GM12878 (cell line): ENCODE data around the gene STAT3. TPM values are rescaled to one million over a fixed set of nuclear protein-coding genes. Genes with fewer than 3 reads are reported as not detected.

Experiments
- BACH1 ChIP-seq: fragments of 450-650 bp; IDR thresholded peaks from 2 replicates; pipeline ENCODE4 v1.6.1; 2017; ENCODE audit warnings: mild to moderate bottlenecking, borderline replicate concordance
- BCL11A ChIP-seq: IDR thresholded peaks from 2 replicates; pipeline ENCODE4 v1.6.1; 2011; ENCODE audit warnings: low read depth, low read length
- BHLHE40 ChIP-seq, 2 experiments: fragments of 450-650 bp in 1 of 2; IDR thresholded peaks; 2 replicates each; pipeline ENCODE4 v1.6.1; 2011 to 2017; ENCODE audit warnings: low read depth in 2 of 2, borderline replicate concordance in 1 of 2, improper control_type of control experiment in 1 of 2, low read length in 1 of 2, mild to moderate bottlenecking in 1 of 2
- CHD1 ChIP-seq: IDR thresholded peaks from 2 replicates; pipeline ENCODE4 v1.6.1; 2012; ENCODE audit warnings: low read depth, low read length, improper control_type of control experiment
- CREM ChIP-seq: IDR thresholded peaks from 2 replicates; pipeline ENCODE4 v1.6.1; 2014; ENCODE audit warnings: antibody characterized with exemption, low read depth
- EGR1 ChIP-seq, 2 experiments: IDR thresholded peaks; 1 replicate in 1 of 2; 2 replicates in 1 of 2; pipeline ENCODE4 v1.6.1; 2011 to 2012; ENCODE audit warnings: low read depth in 2 of 2, low read length in 2 of 2, borderline replicate concordance in 1 of 2, mild to moderate bottlenecking in 1 of 2, moderate library complexity in 1 of 2
- HDGF ChIP-seq: fragments of 450-650 bp; IDR thresholded peaks from 2 replicates; pipeline ENCODE4 v1.6.1; 2016; ENCODE audit warnings: antibody characterized with exemption
- JUND ChIP-seq: IDR thresholded peaks from 2 replicates; pipeline ENCODE4 v1.6.1; 2012; ENCODE audit warnings: low read depth, mild to moderate bottlenecking, low read length, improper control_type of control experiment, moderate library complexity
- NBN ChIP-seq: fragments of 450-650 bp; IDR thresholded peaks from 2 replicates; pipeline ENCODE4 v1.6.1; 2016
- NFXL1 ChIP-seq: fragments of 450-650 bp; IDR thresholded peaks from 2 replicates; pipeline ENCODE4 v1.6.1; 2017; ENCODE audit warnings: antibody characterized with exemption, mild to moderate bottlenecking, borderline replicate concordance
- NR2C2 ChIP-seq: IDR thresholded peaks from 2 replicates; pipeline ENCODE4 v1.6.1; 2011; ENCODE audit warnings: borderline replicate concordance, low read depth; ENCODE audit not compliant: control insufficient read depth, insufficient read length
- NRF1 ChIP-seq: conservative IDR thresholded peaks from 2 replicates; pipeline ENCODE4 v1.6.1; 2011; ENCODE audit warnings: mild to moderate bottlenecking, low read depth, low read length, improper control_type of control experiment
- RB1 ChIP-seq: fragments of 450-650 bp; formaldehyde crosslinking; IDR thresholded peaks from 2 replicates; pipeline ENCODE4 v1.6.1; 2017; ENCODE audit warnings: mild to moderate bottlenecking, borderline replicate concordance
- SREBF1 ChIP-seq: IDR thresholded peaks from 2 replicates; pipeline ENCODE4 v1.6.1; 2012; ENCODE audit warnings: mild to moderate bottlenecking, low read length
- SREBF2 ChIP-seq: IDR thresholded peaks from 2 replicates; pipeline ENCODE4 v1.6.1; 2012; ENCODE audit warnings: mild to moderate bottlenecking, low read length
- STAT1 ChIP-seq: fragments of 450-650 bp; conservative IDR thresholded peaks from 2 replicates; pipeline ENCODE4 v1.6.1; 2014; ENCODE audit warnings: antibody characterized with exemption, mild to moderate bottlenecking
- WRNIP1 ChIP-seq: IDR thresholded peaks from 2 replicates; pipeline ENCODE4 v1.6.1; 2011; ENCODE audit warnings: low read depth, low read length, improper control_type of control experiment, borderline replicate concordance
- polyA plus RNA-seq, 11 experiments: library from polyadenylated mRNA; depleted of rRNA in 4 of 11; unstranded in 6 of 11; stranded (reverse) in 5 of 11; fragments of >200 nt; fragmentation: Nextera tagmentation in 4 of 11; fragmentation: Illumina TruSeq in 1 of 11; extraction: Ambion mirVana in 4 of 11; extraction: Trizol in 1 of 11; gene quantifications; 1 replicate in 1 of 11; 2 replicates in 10 of 11; pipeline versions ENCODE4 v1.2.1 to v1.2.3, GENCODE V29; 2011 to 2016; ENCODE audit warnings: inconsistent platforms in 2 of 11, missing spikeins in 2 of 11, low read depth in 1 of 11
- total RNA-seq, 4 experiments: library from RNA; depleted of rRNA in 3 of 4; stranded (reverse); fragments of >200 nt in 3 of 4; fragmentation: Illumina TruSeq in 1 of 4; extraction: Trizol in 1 of 4; gene quantifications; 2 replicates each; pipeline versions ENCODE4 v1.2.1 to v1.2.3, GENCODE V29; 2013 to 2021
- TF ChIP-seq, protein P1 (sequence below): fragments of 450-650 bp; formaldehyde crosslinking; IDR thresholded peaks from 2 replicates; pipeline ENCODE4 v1.4.0; 2022; ENCODE audit warnings: mild to moderate bottlenecking, moderate library complexity
- TF ChIP-seq, protein P2 (sequence below), 3 experiments: IDR thresholded peaks in 2 of 3; conservative IDR thresholded peaks in 1 of 3; 2 replicates each; pipeline ENCODE4 v1.5.1; 2011; ENCODE audit warnings: low read depth in 3 of 3, low read length in 3 of 3, mild to moderate bottlenecking in 3 of 3, control low read depth in 2 of 3, moderate library complexity in 2 of 3, inconsistent platforms in 1 of 3, mixed read lengths in 1 of 3; ENCODE audit not compliant: control insufficient read depth in 2 of 3, insufficient read depth in 1 of 3; ENCODE audit errors: extremely low read depth in 1 of 3
- TF ChIP-seq, protein P3 (sequence below): IDR thresholded peaks from 2 replicates; pipeline ENCODE4 v1.6.1; 2011; ENCODE audit warnings: borderline replicate concordance, low read depth, mild to moderate bottlenecking, moderate library complexity, mixed read lengths, low read length; ENCODE audit not compliant: insufficient read depth; ENCODE audit errors: extremely low read length

The STAT3 gene
- total and polyA plus RNA-seq, 10 of the 15 experiments (the other 5 are each of a cell fraction or from before 2014, with no cell fraction given) = 18.4 to 96.4 (median 60.9) TPM

DNA sequence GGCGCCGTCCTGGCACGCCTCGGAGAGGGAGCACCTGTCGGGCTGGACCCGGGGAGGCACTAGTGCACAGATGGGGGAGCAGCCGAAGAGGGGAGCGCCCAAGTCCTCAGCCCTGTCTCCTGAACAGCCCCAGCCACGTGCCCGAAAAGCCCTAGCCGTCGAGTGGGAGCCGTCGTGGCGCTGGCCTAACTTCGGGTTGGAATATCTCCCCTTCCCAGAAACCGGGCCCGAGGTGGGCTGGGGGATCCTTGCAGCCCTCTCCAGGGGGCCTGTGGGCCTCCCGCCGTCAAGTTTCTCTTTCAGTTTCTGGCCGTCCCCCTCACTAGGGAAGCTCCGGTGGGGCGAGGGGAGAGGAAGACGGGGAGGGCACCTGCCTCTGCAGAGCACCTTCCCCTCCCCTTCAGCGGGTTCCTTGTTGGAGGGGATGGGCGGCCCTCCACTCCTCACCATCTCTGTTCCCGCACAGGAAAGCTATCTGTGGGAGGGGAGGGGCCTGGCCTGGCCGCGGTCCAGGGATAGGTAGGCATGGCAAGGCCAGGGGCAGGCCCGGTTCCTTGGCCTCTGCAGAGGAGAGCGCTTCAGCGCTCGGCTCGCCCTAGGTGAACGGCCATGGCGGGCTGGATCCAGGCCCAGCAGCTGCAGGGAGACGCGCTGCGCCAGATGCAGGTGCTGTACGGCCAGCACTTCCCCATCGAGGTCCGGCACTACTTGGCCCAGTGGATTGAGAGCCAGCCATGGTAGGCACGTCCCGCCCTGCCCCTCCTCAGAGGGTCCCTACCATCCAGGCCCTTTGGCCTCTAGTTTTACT is 99.2 kb downstream of the STAT3 start (continued):
- no peak for TF ChIP-seq EGR1 (IDR thresholded peaks at IDR 0.05; ENCODE audit: borderline replicate concordance in 1 of 2, low read depth in 2 of 2, low read length in 2 of 2)
- TF ChIP-seq CREM = no peak
- peak; percentile 31; the same call in 1 of the 2 replicates for TF ChIP-seq CHD1
- TF ChIP-seq BHLHE40 (IDR thresholded peaks at IDR 0.05; ENCODE audit: borderline replicate concordance in 1 of 2, low read depth in 2 of 2, low read length in 1 of 2) = peak in 1 of 2 experiments; percentile 51; a peak in 2 of 4 replicates
- no peak for TF ChIP-seq BCL11A
- TF ChIP-seq STAT1 = no peak
- TF ChIP-seq, protein P1, sequence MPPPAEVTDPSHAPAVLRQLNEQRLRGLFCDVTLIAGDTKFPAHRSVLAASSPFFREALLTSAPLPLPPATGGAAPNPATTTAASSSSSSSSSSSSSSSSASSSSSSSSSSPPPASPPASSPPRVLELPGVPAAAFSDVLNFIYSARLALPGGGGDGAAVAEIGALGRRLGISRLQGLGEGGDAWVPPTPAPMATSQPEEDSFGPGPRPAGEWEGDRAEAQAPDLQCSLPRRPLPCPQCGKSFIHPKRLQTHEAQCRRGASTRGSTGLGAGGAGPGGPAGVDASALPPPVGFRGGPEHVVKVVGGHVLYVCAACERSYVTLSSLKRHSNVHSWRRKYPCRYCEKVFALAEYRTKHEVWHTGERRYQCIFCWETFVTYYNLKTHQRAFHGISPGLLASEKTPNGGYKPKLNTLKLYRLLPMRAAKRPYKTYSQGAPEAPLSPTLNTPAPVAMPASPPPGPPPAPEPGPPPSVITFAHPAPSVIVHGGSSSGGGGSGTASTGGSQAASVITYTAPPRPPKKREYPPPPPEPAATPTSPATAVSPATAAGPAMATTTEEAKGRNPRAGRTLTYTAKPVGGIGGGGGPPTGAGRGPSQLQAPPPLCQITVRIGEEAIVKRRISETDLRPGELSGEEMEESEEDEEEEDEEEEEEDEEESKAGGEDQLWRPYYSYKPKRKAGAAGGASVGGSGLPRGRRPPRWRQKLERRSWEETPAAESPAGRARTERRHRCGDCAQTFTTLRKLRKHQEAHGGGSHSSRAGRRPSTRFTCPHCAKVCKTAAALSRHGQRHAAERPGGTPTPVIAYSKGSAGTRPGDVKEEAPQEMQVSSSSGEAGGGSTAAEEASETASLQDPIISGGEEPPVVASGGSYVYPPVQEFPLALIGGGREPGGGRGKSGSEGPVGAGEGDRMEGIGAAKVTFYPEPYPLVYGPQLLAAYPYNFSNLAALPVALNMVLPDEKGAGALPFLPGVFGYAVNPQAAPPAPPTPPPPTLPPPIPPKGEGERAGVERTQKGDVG (CRISPR knock-in tag) = no peak
- no peak for TF ChIP-seq NFXL1
- TF ChIP-seq, protein P2, sequence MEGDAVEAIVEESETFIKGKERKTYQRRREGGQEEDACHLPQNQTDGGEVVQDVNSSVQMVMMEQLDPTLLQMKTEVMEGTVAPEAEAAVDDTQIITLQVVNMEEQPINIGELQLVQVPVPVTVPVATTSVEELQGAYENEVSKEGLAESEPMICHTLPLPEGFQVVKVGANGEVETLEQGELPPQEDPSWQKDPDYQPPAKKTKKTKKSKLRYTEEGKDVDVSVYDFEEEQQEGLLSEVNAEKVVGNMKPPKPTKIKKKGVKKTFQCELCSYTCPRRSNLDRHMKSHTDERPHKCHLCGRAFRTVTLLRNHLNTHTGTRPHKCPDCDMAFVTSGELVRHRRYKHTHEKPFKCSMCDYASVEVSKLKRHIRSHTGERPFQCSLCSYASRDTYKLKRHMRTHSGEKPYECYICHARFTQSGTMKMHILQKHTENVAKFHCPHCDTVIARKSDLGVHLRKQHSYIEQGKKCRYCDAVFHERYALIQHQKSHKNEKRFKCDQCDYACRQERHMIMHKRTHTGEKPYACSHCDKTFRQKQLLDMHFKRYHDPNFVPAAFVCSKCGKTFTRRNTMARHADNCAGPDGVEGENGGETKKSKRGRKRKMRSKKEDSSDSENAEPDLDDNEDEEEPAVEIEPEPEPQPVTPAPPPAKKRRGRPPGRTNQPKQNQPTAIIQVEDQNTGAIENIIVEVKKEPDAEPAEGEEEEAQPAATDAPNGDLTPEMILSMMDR (IDR thresholded peaks at IDR 0.05 in 2 of 3, conservative IDR thresholded peaks at IDR 0.05 in 1 of 3; ENCODE audit: control insufficient read depth in 2 of 3, extremely low read depth in 1 of 3, insufficient read depth in 1 of 3, low read depth in 3 of 3, low read length in 3 of 3) = no peak
- no peak for TF ChIP-seq NR2C2
- TF ChIP-seq HDGF = 0 out of 2 replicates have a peak, but pooled peaks have one; percentile 77
- TF ChIP-seq SREBF1 = no peak
- no peak for TF ChIP-seq NRF1
- TF ChIP-seq BACH1 = no peak
- no peak for TF ChIP-seq NBN
- no peak for TF ChIP-seq JUND
- no peak for TF ChIP-seq WRNIP1
- no peak for TF ChIP-seq SREBF2
- TF ChIP-seq, protein P3, sequence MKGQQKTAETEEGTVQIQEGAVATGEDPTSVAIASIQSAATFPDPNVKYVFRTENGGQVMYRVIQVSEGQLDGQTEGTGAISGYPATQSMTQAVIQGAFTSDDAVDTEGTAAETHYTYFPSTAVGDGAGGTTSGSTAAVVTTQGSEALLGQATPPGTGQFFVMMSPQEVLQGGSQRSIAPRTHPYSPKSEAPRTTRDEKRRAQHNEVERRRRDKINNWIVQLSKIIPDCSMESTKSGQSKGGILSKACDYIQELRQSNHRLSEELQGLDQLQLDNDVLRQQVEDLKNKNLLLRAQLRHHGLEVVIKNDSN = peak; percentile 50
- TF ChIP-seq RB1 = no peak
